ENCODE results near the gene GALNT17.

DNA sequence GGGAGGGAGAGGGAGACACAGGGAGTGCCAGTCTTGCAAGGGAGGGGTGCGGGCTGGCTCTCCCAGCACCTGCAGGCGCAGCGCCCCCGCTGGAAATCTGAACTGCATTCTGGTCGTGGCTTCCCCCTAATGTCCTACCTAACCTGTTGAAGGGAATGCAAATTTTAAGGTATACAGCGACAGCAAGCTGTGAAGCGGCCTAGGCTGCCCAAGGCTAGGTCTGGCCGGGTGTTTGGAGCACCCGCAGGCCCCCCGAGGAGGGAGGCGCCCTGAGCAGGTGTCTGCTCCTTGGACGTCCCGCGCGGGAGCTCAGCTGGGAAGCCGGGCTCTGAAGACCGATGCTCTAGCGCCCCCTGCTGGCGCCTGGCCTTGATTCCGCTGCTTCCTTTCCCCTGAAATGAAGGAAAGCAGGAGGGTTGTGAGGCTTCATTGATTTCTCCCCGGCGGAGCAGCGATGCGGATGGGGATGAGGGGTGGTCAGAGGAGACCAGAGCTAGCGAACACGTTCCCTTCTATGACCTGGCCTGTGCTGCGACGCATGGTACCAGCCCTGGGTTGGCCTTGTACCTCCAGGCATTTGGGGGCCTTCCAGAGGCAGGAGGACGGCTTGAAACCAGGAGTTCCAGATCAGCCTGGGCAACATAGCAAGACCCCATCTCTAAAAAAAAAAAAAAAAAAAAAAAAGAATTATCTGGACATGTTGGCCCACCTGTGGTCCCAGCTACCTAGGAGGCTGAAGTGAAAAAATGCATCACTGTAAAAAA lies 601.3 kb downstream of the GALNT17 start:
- TF ChIP-seq, protein P1, sequence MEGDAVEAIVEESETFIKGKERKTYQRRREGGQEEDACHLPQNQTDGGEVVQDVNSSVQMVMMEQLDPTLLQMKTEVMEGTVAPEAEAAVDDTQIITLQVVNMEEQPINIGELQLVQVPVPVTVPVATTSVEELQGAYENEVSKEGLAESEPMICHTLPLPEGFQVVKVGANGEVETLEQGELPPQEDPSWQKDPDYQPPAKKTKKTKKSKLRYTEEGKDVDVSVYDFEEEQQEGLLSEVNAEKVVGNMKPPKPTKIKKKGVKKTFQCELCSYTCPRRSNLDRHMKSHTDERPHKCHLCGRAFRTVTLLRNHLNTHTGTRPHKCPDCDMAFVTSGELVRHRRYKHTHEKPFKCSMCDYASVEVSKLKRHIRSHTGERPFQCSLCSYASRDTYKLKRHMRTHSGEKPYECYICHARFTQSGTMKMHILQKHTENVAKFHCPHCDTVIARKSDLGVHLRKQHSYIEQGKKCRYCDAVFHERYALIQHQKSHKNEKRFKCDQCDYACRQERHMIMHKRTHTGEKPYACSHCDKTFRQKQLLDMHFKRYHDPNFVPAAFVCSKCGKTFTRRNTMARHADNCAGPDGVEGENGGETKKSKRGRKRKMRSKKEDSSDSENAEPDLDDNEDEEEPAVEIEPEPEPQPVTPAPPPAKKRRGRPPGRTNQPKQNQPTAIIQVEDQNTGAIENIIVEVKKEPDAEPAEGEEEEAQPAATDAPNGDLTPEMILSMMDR (IDR thresholded peaks at IDR 0.05) = peak; percentile 76 to 95 (median 79)
- TF ChIP-seq POLR2A (IDR thresholded peaks at IDR 0.05) = no peak

All from uterus (tissue), 2 donors.